B cell (primary cell): ENCODE results near the gene TNFSF12. TPM values are rescaled to one million over a fixed set of nuclear protein-coding genes. Genes with fewer than 3 reads are reported as not detected.
A peak's percentile ranks its signal among the peaks of the same experiment; 100 is the strongest.

ENCODE experiments used
- ATAC-seq: fragments of 200-7000 bp; cut with Tn5 transposase; one replicate; pipeline ENCODE4 v1.10.0; 2021; ENCODE audit warnings: low read depth, mild to moderate bottlenecking, moderate number of reproducible peaks, moderate library complexity
- CTCF ChIA-PET: fragments of 350-600 bp; sonication (Branson Sonifier 250); formaldehyde crosslinking; loops from one replicate; lab custom pipeline; 2021; ENCODE audit warnings: antibody characterized with exemption, inconsistent platforms; lab: Charles Lee
- POLR2A ChIA-PET: fragments of 350-600 bp; sonication (Branson Sonifier 250); formaldehyde crosslinking; loops from one replicate; lab custom pipeline; 2021; ENCODE audit warnings: antibody characterized with exemption; lab: Charles Lee
- DNase-seq: peaks from one replicate; pipeline ENCODE4 v3.0.0; 2013
- H2AFZ ChIP-seq: 2 replicates; pipeline ENCODE4 v1.6.1; 2012; ENCODE audit warnings: mild to moderate bottlenecking, low read depth, low read length; ENCODE audit not compliant: insufficient read depth, poor library complexity, severe bottlenecking
- H3K27ac ChIP-seq, 2 donors: 1 replicate in 1 of 2; 2 replicates in 1 of 2; pipeline ENCODE4 v1.5.1; 2012 to 2013; ENCODE audit warnings: low read length in 2 of 2, mild to moderate bottlenecking in 2 of 2, moderate library complexity in 1 of 2
- H3K27me3 ChIP-seq, 4 experiments: fragments of 200-600 bp in 1 of 4; sonication (generic) in 1 of 4; replicated peaks in 1 of 4; 1 replicate in 2 of 4; 2 replicates in 2 of 4; pipeline versions ENCODE4 v1.6.1 to v1.7.0; 2013 to 2016; ENCODE audit warnings: low read length in 3 of 4, mild to moderate bottlenecking in 2 of 4, mixed read lengths in 1 of 4, moderate library complexity in 1 of 4; ENCODE audit not compliant: insufficient read depth in 4 of 4, control insufficient read depth in 3 of 4; ENCODE audit errors: control extremely low read depth in 1 of 4
- H3K36me3 ChIP-seq, 2 experiments: replicated peaks in 1 of 2; 1 replicate in 1 of 2; 2 replicates in 1 of 2; pipeline versions ENCODE4 v1.6.1 to v1.7.1; 2013; ENCODE audit warnings: low read length in 1 of 2; ENCODE audit not compliant: insufficient read depth in 2 of 2, control insufficient read depth in 1 of 2; ENCODE audit errors: control extremely low read depth in 1 of 2, extremely low read depth in 1 of 2
- H3K4me1 ChIP-seq, 2 donors: fragments of 200-600 bp in 1 of 2; sonication (generic) in 1 of 2; 1 replicate in 1 of 2; 2 replicates in 1 of 2; pipeline versions ENCODE4 v1.5.1 to v1.6.1; 2013 to 2017; ENCODE audit warnings: low read length in 2 of 2; ENCODE audit not compliant: control insufficient read depth in 2 of 2, insufficient read depth in 2 of 2
- H3K4me2 ChIP-seq: replicated peaks from 2 replicates; pipeline ENCODE3; 2012; ENCODE audit warnings: mild to moderate bottlenecking, low read depth, low read length; ENCODE audit not compliant: poor library complexity, severe bottlenecking
- H3K4me3 ChIP-seq, 5 experiments: fragments of 200-600 bp in 1 of 5; sonication (generic) in 1 of 5; 1 replicate in 3 of 5; 2 replicates in 2 of 5; pipeline versions ENCODE4 v1.5.1 to v1.7.0; 2011 to 2016; ENCODE audit warnings: low read length in 4 of 5, mild to moderate bottlenecking in 4 of 5, low read depth in 2 of 5, control low read depth in 1 of 5, moderate library complexity in 1 of 5; ENCODE audit not compliant: insufficient read depth in 1 of 5; ENCODE audit errors: control extremely low read depth in 1 of 5, extremely low read depth in 1 of 5
- H3K79me2 ChIP-seq: fragments of 200-600 bp; sonication (generic); one replicate; pipeline ENCODE4 v1.6.0; 2016; ENCODE audit warnings: low read length; ENCODE audit not compliant: control insufficient read depth, insufficient read depth
- H3K9ac ChIP-seq: fragments of 200-600 bp; sonication (generic); 2 replicates; pipeline ENCODE4 v1.6.1; 2017; ENCODE audit warnings: mild to moderate bottlenecking, low read length, moderate library complexity
- H3K9me3 ChIP-seq, 3 donors: one replicate each; pipeline versions ENCODE4 v1.6.1 to v1.7.1; 2013; ENCODE audit warnings: low read length in 2 of 3; ENCODE audit not compliant: control insufficient read depth in 2 of 3, insufficient read depth in 1 of 3; ENCODE audit errors: control extremely low read depth in 1 of 3
- H4K20me1 ChIP-seq: 2 replicates; pipeline ENCODE4 v1.6.0; 2012; ENCODE audit warnings: mild to moderate bottlenecking, low read length; ENCODE audit not compliant: insufficient read depth, control insufficient read depth, poor library complexity, severe bottlenecking
- H3K27ac Mint-ChIP-seq: one replicate; pipeline ENCODE4 v1.8.0; 2021; ENCODE audit warnings: mixed read lengths
- H3K27me3 Mint-ChIP-seq: one replicate; pipeline ENCODE4 v1.8.0; 2021; ENCODE audit warnings: mixed read lengths
- H3K4me1 Mint-ChIP-seq: one replicate; pipeline ENCODE4 v1.8.0; 2021; ENCODE audit warnings: mixed read lengths
- H3K4me3 Mint-ChIP-seq: one replicate; pipeline ENCODE4 v1.8.0; 2021; ENCODE audit warnings: mixed read lengths
- H3K9me3 Mint-ChIP-seq: one replicate; pipeline ENCODE4 v1.8.0; 2022; ENCODE audit warnings: mixed read lengths; ENCODE audit not compliant: insufficient read depth
- EZH2 ChIP-seq: IDR thresholded peaks from 2 replicates; pipeline ENCODE4 v1.6.1; 2012; ENCODE audit warnings: borderline replicate concordance, low read depth, mild to moderate bottlenecking, moderate library complexity, low read length; ENCODE audit not compliant: insufficient read depth, poor library complexity, severe bottlenecking
- WGBS: methylation state at CpG from one replicate; pipeline ENCODE4 v1.1.5; 2013; ENCODE audit warnings: missing lambda C conversion rate; ENCODE audit not compliant: insufficient coverage; 5-methylcytosine and 5-hydroxymethylcytosine counted together
- intact Hi-C: fragments of 100-400 bp; cut with micrococcal nuclease; formaldehyde crosslinking; loops from one replicate; pipeline ENCODE4 v1.10.0; 2022
- polyA plus RNA-seq: library from polyadenylated mRNA; depleted of rRNA; stranded (reverse); fragments of >200 nt; gene quantifications from 2 replicates; pipeline ENCODE4 v1.2.3, GENCODE V29; 2012
- total RNA-seq, 2 donors: library from RNA; stranded (reverse); fragments of 120-200 nt in 1 of 2; gene quantifications; 1 replicate in 1 of 2; 2 replicates in 1 of 2; pipeline versions ENCODE4 v1.2.3 to v1.2.4, GENCODE V29; 2013 to 2022
- TF ChIP-seq, protein P1 (sequence below): fragments of 200-600 bp; IDR thresholded peaks from one replicate; pipeline ENCODE4 v1.8.0; 2022; ENCODE audit warnings: antibody characterized with exemption, mild to moderate bottlenecking

Gene TNFSF12
- total and polyA plus RNA-seq, 2 donors (not counting 1 experiment from before 2014, with no cell fraction given): 40.6 to 53.4 TPM

DNA sequence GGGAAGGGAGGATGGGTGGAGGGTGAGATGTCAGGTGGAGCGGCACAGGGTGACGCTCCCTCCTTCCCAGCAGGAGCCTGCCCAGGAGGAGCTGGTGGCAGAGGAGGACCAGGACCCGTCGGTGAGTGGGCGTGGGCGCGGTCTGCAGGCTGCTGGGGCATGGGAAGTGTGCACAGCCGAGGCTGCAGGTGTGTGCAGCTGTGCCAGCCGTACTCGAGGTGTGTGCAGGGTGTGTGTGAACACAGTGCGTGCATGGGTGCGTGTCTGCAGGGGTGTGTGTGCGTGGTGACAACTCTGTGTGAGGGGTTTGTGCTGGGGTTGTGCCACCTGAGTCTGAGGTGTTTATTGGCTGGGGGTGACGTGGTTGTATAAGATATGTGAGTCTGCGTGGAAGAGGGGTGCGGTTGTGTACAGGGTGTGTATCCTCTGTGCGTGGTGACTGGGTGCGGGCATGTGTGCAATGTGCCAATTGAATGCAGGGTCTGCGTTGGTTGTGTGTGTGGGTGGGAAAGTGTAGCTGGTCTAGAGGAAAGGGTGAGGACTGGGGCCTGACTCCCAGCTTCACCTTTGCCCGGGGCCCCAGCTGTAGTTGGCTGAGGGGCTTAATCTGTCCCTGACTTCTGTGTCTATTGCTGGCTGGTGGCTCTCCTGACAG lies 670 bp downstream of the TNFSF12 start:
- intact Hi-C loops: no loop called here
- peak overlapping the region; percentile 85 for H2AFZ ChIP-seq
- H3K4me2 ChIP-seq: peak overlapping the region; percentile 90
- peak overlapping the region; percentile 74 for H3K9ac ChIP-seq
- no peaks in the 10 kb centered on the region for H3K9me3 ChIP-seq
- ATAC-seq (peak; percentile 18), DNase-seq (peak; percentile 62)
- CTCF ChIA-PET: interaction anchor here (0.5 to 25.0 kb wide), 4 partner anchors 10 to 313 kb away, joined by 5 to 666 read pairs (median 66); partner anchors contain the start of genes SENP3 and TNFSF13
- no peak for TF ChIP-seq EZH2
- TF ChIP-seq, protein P1, sequence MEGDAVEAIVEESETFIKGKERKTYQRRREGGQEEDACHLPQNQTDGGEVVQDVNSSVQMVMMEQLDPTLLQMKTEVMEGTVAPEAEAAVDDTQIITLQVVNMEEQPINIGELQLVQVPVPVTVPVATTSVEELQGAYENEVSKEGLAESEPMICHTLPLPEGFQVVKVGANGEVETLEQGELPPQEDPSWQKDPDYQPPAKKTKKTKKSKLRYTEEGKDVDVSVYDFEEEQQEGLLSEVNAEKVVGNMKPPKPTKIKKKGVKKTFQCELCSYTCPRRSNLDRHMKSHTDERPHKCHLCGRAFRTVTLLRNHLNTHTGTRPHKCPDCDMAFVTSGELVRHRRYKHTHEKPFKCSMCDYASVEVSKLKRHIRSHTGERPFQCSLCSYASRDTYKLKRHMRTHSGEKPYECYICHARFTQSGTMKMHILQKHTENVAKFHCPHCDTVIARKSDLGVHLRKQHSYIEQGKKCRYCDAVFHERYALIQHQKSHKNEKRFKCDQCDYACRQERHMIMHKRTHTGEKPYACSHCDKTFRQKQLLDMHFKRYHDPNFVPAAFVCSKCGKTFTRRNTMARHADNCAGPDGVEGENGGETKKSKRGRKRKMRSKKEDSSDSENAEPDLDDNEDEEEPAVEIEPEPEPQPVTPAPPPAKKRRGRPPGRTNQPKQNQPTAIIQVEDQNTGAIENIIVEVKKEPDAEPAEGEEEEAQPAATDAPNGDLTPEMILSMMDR: no peak
- no peaks in the 10 kb centered on the region for H3K36me3 ChIP-seq
- peak overlapping the region; percentile 54 to 92 for H3K27ac ChIP-seq
- H3K4me1 ChIP-seq: peaks cover 39 to 57% of the 10 kb centered on the region in 2 donors
- H3K4me3 Mint-ChIP-seq: peak overlapping the region; percentile 85
- H3K27ac Mint-ChIP-seq: peak overlapping the region; percentile 91
- no peaks in the 10 kb centered on the region for H3K27me3 Mint-ChIP-seq
- POLR2A ChIA-PET: interaction anchor here (0.6 to 1.3 kb wide), 7 partner anchors 9 to 570 kb away, joined by 3 to 6 read pairs (median 4); partner anchors contain the start of genes POLR2A, TNFSF13 and TP53
- H3K9me3 Mint-ChIP-seq: no peaks in the 10 kb centered on the region
- 27% methylated on average over 20 of the region's 20 CpGs for WGBS
- no peaks in the 10 kb centered on the region for H4K20me1 ChIP-seq
- H3K4me3 ChIP-seq: peak overlapping the region in 4 of 5 experiments; percentile 59 to 73 (median 72)
- H3K79me2 ChIP-seq: peaks cover 5% of the 10 kb centered on the region
- H3K4me1 Mint-ChIP-seq: peaks cover 45% of the 10 kb centered on the region
- no peaks in the 10 kb centered on the region for H3K27me3 ChIP-seq

DNA sequence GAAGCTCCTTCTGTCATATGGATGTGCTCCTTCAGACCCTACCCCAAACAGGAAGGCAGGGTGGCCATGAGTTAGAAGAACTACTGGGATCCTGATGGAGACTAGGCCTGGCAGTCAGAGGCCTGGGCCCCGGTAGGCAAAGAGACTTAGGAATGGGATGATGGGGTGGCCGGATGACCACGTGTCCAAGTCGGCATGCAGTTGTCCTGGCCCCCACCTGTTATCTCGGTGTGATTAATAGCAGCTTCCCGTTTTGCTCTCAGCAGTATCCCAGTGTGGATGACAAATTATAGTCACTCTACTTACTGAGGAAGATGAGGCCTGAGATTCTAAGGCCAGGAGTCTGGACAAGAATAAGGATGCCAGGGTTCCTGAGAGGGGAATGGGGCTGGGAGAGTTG lies 1.5 kb downstream of the TNFSF12 start:
- Histone ChIP-seq H3K79me2 (peaks cover 5% of the 10 kb centered on the region), H3K4me1 (peaks cover 39 to 57% of the 10 kb centered on the region in 2 donors), H3K9me3 (no peaks in the 10 kb centered on the region), H3K36me3 (no peaks in the 10 kb centered on the region), H3K27ac (peak overlapping the region; percentile 54 to 92), H3K27me3 (no peaks in the 10 kb centered on the region), H2AFZ (no peak overlapping the region), H3K9ac (no peak overlapping the region), H4K20me1 (no peaks in the 10 kb centered on the region), H3K4me3 (no peak overlapping the region), H3K4me2 (no peak overlapping the region)
- peaks cover 49% of the 10 kb centered on the region for H3K4me1 Mint-ChIP-seq
- peak overlapping the region; percentile 91 for H3K27ac Mint-ChIP-seq
- H3K27me3 Mint-ChIP-seq: no peaks in the 10 kb centered on the region
- ChIA-PET POLR2A (interaction anchor here (0.6 to 1.3 kb wide), 3 partner anchors 8 to 570 kb away, joined by 3 to 4 read pairs (median 3); partner anchors contain the start of genes TNFSF13 and TP53), CTCF (interaction anchor here (0.5 to 25.0 kb wide), 4 partner anchors 9 to 312 kb away, joined by 5 to 666 read pairs (median 66); partner anchors contain the start of genes SENP3 and TNFSF13)
- ATAC-seq (no peak), DNase-seq (no peak)
- WGBS: 95% methylated on average over 4 of the region's 6 CpGs
- no peaks in the 10 kb centered on the region for H3K9me3 Mint-ChIP-seq
- intact Hi-C loops: no loop called here
- H3K4me3 Mint-ChIP-seq: peak overlapping the region; percentile 85
- TF ChIP-seq, protein P1: no peak
- no peak for TF ChIP-seq EZH2
